Fibroblast of lung (primary cell): ENCODE results near the gene MMP20.

Source experiments
- CTCF ChIP-seq, 2 donors: IDR thresholded peaks in 1 of 2; conservative IDR thresholded peaks in 1 of 2; 1 replicate in 1 of 2; 2 replicates in 1 of 2; pipeline ENCODE4 v1.5.1; 2011 to 2012; ENCODE audit warnings: low read length in 2 of 2, control low read depth in 1 of 2, inconsistent platforms in 1 of 2, low read depth in 1 of 2, mild to moderate bottlenecking in 1 of 2
- EZH2 ChIP-seq: IDR thresholded peaks from 2 replicates; pipeline ENCODE4 v1.5.1; 2012; ENCODE audit warnings: low read length, control low read depth, mild to moderate bottlenecking; ENCODE audit errors: missing control alignments

GRCh38 chr11:102583141-102583873 is 41.8 kb downstream of the MMP20 start:
- TF ChIP-seq CTCF (conservative IDR thresholded peaks at IDR 0.05 in 1 of 2, IDR thresholded peaks at IDR 0.05 in 1 of 2; ENCODE audit: low read depth in 1 of 2, low read length in 2 of 2) (no peak), EZH2 (no peak)
